Natural killer cell (primary cell): ENCODE measurements around the gene BACH1. TPM values are rescaled to one million over a fixed set of nuclear protein-coding genes. Genes with fewer than 3 reads are reported as not detected.

ENCODE experiments used
- ATAC-seq, 3 donors: fragments of 150-1000 bp in 2 of 3; fragments of 200-7000 bp in 1 of 3; cut with Tn5 transposase; 1 replicate in 1 of 3; 2 replicates in 2 of 3; pipeline ENCODE4 v1.10.0; 2021; ENCODE audit warnings: mild to moderate bottlenecking in 2 of 3, moderate library complexity in 2 of 3
- DNase-seq, 2 donors: peaks; one replicate each; pipeline versions ENCODE4 v3.0.0 to v3.0.0-alpha.2; 2013 to 2021; ENCODE audit warnings: mixed read lengths in 1 of 2
- H3K27ac ChIP-seq: one replicate; pipeline ENCODE4 v1.5.1; 2013; ENCODE audit warnings: mild to moderate bottlenecking, low read length
- H3K27me3 ChIP-seq: one replicate; pipeline ENCODE4 v1.6.1; 2013; ENCODE audit warnings: low read length; ENCODE audit not compliant: control insufficient read depth, insufficient read depth
- H3K36me3 ChIP-seq: one replicate; pipeline ENCODE4 v1.6.1; 2013; ENCODE audit warnings: low read length; ENCODE audit not compliant: control insufficient read depth, insufficient read depth
- H3K4me1 ChIP-seq: one replicate; pipeline ENCODE4 v1.6.1; 2013; ENCODE audit warnings: low read length; ENCODE audit not compliant: control insufficient read depth, insufficient read depth
- H3K4me3 ChIP-seq: one replicate; pipeline ENCODE4 v1.5.1; 2013; ENCODE audit warnings: low read length
- H3K9me3 ChIP-seq: one replicate; pipeline ENCODE4 v1.6.1; 2013; ENCODE audit warnings: low read length; ENCODE audit not compliant: control insufficient read depth, insufficient read depth
- H3K27ac Mint-ChIP-seq, 2 donors: one replicate each; pipeline ENCODE4 v1.8.0; 2022; ENCODE audit warnings: mild to moderate bottlenecking in 2 of 2, mixed read lengths in 2 of 2, moderate library complexity in 1 of 2
- H3K27me3 Mint-ChIP-seq, 2 donors: one replicate each; pipeline ENCODE4 v1.8.0; 2022; ENCODE audit warnings: low read depth in 2 of 2, mixed read lengths in 2 of 2
- H3K36me3 Mint-ChIP-seq: one replicate; pipeline ENCODE4 v1.8.0; 2022; ENCODE audit warnings: mixed read lengths
- H3K4me1 Mint-ChIP-seq, 2 donors: one replicate each; pipeline ENCODE4 v1.8.0; 2022; ENCODE audit warnings: mixed read lengths in 2 of 2
- H3K4me3 Mint-ChIP-seq: one replicate; pipeline ENCODE4 v1.8.0; 2022; ENCODE audit warnings: mild to moderate bottlenecking, moderate library complexity, mixed read lengths
- H3K9me3 Mint-ChIP-seq, 2 donors: one replicate each; pipeline ENCODE4 v1.8.0; 2022; ENCODE audit warnings: mixed read lengths in 2 of 2
- CTCF ChIP-seq: fragments of 200-600 bp; IDR thresholded peaks from one replicate; pipeline ENCODE4 v1.8.0; 2022; ENCODE audit warnings: antibody characterized with exemption
- WGBS: methylation state at CpG from one replicate; pipeline ENCODE4 v1.1.7; 2013; ENCODE audit warnings: missing lambda C conversion rate; ENCODE audit not compliant: insufficient coverage; 5-methylcytosine and 5-hydroxymethylcytosine counted together
- intact Hi-C: fragments of 100-400 bp; cut with micrococcal nuclease; formaldehyde crosslinking; loops from one replicate; pipeline ENCODE4 v1.14.2; 2022
- total RNA-seq, 4 donors: library from RNA; stranded (reverse); fragments of 120-200 nt in 1 of 4; gene quantifications; one replicate each; pipeline versions ENCODE4 v1.2.3 to v1.2.4, GENCODE V29; 2013 to 2022

BACH1 gene
- total RNA-seq, 3 donors from 2014 or later (not counting 1 experiment from before 2014, with no cell fraction given), result 74.2 to 111 (median 86.3) TPM

DNA sequence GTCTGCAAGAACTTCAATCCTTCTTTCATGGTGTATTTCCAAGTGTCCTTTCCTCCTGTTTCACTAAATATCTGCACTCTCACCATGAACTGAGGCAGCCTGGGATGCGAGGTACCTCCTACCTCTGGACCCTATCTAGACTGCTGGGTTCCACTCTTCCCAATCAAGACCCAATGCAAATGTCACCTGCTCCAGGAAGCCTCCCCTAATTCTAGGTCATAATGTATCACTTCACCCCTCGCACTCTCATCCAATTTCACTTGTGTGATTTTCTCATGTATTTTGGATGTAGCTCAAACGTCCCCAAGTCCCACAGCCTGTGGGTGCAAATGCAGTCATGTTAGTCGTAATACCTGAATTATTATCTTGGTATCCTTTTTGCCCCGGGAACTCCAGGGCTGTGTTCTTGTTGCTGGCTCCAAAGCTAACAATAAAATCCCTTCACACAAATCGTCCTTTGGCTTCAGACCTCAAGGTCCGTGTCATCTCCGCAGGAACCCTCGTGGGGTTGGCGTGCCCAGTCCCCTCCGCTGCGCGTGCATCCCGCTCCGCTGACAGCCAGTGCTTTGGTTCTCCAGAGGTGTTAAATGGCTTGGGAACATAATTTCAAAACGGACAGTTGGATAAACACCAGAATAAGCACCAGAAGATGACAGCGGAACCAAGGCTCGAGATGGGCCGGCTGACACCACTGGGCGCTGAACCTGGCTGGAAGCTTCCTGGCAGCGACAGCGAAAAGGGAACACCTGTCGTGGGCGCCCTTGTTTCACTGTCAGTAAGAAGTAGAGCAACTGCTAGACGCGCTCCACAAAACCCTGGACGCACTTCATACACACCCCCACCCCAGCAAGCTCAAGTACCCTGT lies 1.0 kb upstream of the BACH1 start:
- Histone ChIP-seq H3K27me3 (no peaks in the 10 kb centered on the region), H3K36me3 (no peaks in the 10 kb centered on the region), H3K4me3 (peak overlapping the region; percentile 48), H3K9me3 (no peaks in the 10 kb centered on the region), H3K4me1 (peaks cover 17% of the 10 kb centered on the region), H3K27ac (peak overlapping the region; percentile 39)
- H3K4me1 Mint-ChIP-seq, result peaks cover 35 to 46% of the 10 kb centered on the region in 2 donors
- intact Hi-C loops, result loop anchor here (10.0 kb wide), 1 partner anchor 103 kb away; no protein-coding TSS in a partner anchor
- H3K9me3 Mint-ChIP-seq, result no peaks in the 10 kb centered on the region
- no peak for TF ChIP-seq CTCF
- WGBS, result 89% methylated on average over 27 of the region's 27 CpGs
- peak overlapping the region; percentile 22 to 95 for H3K27ac Mint-ChIP-seq
- H3K4me3 Mint-ChIP-seq, result peak overlapping the region; percentile 26
- no peak for ATAC-seq
- no peaks in the 10 kb centered on the region for H3K36me3 Mint-ChIP-seq
- H3K27me3 Mint-ChIP-seq, result no peaks in the 10 kb centered on the region
- DNase-seq, result peak; percentile 11 to 17

DNA sequence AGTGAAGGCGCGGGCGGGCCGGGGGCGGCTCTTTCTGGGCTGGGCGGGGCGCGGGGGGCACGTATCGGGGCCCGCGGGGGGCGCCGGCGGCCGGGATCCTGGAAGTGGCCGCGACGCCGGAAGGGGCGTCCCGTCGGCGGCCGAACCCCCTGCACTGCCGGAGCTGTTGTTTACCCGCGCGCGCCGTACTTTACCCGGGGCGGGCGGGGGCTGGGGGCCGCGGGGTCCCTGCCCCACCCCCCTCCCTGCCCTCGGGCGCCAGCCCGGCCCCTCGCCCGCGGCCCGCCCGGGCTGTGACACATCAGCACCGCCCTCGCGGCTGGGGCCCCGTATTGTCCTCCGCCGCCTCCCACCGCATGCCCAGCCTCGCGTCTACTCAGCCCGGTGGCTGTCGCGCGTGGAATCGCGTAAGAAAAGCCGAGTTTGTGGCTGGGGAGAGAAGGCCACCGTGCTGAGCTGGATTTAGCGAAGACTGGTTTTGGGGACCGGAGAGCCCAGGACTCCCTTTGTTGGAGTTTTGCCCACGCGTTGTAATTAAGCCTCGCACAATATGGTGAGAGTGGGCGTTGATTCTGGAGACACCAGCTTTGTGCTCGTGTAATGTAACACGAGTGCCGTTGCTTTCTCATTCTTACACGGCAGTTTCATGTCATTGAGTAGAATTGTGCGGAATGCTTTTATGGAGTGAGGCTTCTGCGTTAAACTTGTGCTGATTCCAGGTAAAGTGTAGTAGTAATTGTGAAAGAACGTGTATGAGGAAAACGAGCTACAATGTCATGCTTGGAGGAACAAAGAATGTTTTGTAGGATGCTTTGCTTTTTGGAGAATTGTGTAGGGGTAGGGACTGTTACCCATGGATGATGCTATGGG lies 559 bp downstream of the BACH1 start:
- Histone ChIP-seq H3K27ac (peak overlapping the region; percentile 84), H3K27me3 (no peaks in the 10 kb centered on the region), H3K4me1 (peaks cover 17% of the 10 kb centered on the region), H3K9me3 (no peaks in the 10 kb centered on the region), H3K4me3 (peak overlapping the region; percentile 74), H3K36me3 (no peaks in the 10 kb centered on the region)
- intact Hi-C loops, result loop anchor here (10.0 kb wide), 1 partner anchor 104 kb away; no protein-coding TSS in a partner anchor
- Mint-ChIP-seq H3K27me3 (no peaks in the 10 kb centered on the region), H3K27ac (peak overlapping the region; percentile 84 to 95), H3K9me3 (no peaks in the 10 kb centered on the region), H3K4me1 (peaks cover 35 to 51% of the 10 kb centered on the region in 2 donors), H3K36me3 (no peaks in the 10 kb centered on the region), H3K4me3 (peak overlapping the region; percentile 94)
- ATAC-seq (peak; percentile 68 to 81 (median 71)), DNase-seq (peak; percentile 78 to 79)
- TF ChIP-seq CTCF, result no peak
- under 1% methylated on average over 75 of the region's 75 CpGs for WGBS

DNA sequence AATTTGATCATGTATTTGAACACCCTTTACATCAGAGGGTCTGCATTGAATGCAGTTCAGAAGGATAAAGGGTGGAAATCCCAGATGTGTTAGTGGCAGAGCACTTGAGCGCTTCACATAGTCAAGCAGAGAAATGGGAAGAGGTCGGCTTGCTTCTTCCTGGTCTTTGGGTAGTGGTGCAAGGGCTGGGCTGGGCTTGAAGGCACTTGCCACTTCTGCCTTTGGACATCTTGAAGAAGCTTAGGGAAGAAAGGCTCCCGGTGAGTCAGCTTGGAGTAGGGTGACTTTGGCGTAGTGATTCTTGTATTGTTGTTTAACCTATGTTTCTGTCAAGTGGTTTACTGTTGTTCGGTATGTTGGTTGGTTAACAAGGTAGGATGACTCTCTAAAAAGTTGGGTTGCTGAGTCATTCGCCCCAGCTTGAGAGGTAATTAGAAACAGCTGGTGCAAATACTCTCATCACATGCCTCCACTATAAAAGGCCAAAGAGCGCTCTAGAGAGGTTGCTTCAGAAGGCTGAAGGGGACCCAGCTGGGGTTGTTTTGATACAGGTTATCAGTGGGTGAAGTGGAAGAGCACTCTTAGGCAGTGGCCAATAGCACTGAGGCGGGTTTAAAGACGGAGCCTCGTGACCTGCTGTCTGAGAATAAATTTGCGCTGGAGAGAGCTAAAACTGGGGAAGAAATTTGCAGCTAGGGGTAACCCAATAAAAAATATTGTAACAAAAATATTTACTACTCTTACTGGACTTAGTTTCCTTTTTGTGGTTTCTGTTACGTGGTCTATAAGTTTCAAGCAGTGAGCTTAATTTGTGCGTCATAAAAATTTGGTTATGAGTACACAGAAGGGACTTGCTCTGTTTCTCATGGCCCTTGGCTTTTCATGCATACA lies 1.4 kb downstream of the BACH1 start:
- Histone ChIP-seq H3K27me3 (no peaks in the 10 kb centered on the region), H3K36me3 (no peaks in the 10 kb centered on the region), H3K9me3 (no peaks in the 10 kb centered on the region), H3K4me1 (peaks cover 17% of the 10 kb centered on the region), H3K4me3 (peak overlapping the region; percentile 74), H3K27ac (peak overlapping the region; percentile 84)
- DNase-seq, result peak; percentile 33 to 66
- no peak for TF ChIP-seq CTCF
- Mint-ChIP-seq H3K27me3 (no peaks in the 10 kb centered on the region), H3K9me3 (no peaks in the 10 kb centered on the region), H3K27ac (peak overlapping the region; percentile 84 to 95), H3K36me3 (no peaks in the 10 kb centered on the region), H3K4me1 (peaks cover 41 to 56% of the 10 kb centered on the region in 2 donors), H3K4me3 (peak overlapping the region; percentile 94)
- 13% methylated on average over 11 of the region's 13 CpGs for WGBS
- ATAC-seq, result peak in 2 of 3 donors; percentile 16 to 33
- intact Hi-C loops, result loop anchor here (2.0 to 10.0 kb wide), 2 partner anchors 105 to 227 kb away; partner anchors contain the start of gene CCT8
